ENCODE measurements around the gene ANO6. TPM values are rescaled to one million over a fixed set of nuclear protein-coding genes. Genes with fewer than 3 reads are reported as not detected.

The ANO6 gene
- total RNA-seq, 1 experiment from 2014 or later: 59.3 TPM

- no peak for DNase-seq (ENCODE audit: low spot score)
Observed at GRCh38 chr12:45362291-45362690, 146.4 kb downstream of the ANO6 start.

DNA sequence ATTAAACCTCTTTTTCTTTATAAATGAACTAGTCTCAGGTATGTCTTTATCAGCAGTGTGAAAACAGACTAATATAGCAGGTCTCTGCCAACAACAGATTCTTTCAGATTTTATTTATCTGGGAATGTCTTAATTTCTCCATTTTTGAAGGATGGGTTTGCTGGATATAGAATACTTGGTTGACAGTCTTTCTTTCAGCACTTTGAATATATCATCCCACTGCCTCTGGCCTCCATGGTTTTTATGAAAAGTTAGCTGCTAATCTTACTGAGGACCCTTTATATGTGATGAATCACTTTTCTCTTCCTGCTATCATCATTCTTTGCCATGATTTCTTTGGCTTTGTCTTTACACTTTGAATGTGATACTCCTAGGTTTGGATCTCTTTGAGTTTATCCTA is 148.0 kb downstream of the ANO6 start:
- intact Hi-C loops (cut with micrococcal nuclease; ENCODE audit: unreplicated experiment): no loop called here
- no peak for DNase-seq (ENCODE audit: low spot score)
- Histone ChIP-seq H3K4me3 (ENCODE audit: low read depth, low read length, poor library complexity, severe bottlenecking) (no peak overlapping the region), H3K27ac (ENCODE audit: low read depth, low read length, poor library complexity, severe bottlenecking) (no peak overlapping the region), H3K27me3 (replicated peaks; ENCODE audit: insufficient read depth, low read depth, low read length, poor library complexity) (no peaks in the 10 kb centered on the region), H3K9me3 (ENCODE audit: low read depth, low read length, poor library complexity, severe bottlenecking) (peaks cover 35% of the 10 kb centered on the region), H3K36me3 (ENCODE audit: insufficient read depth, low read length, poor library complexity, severe bottlenecking) (peaks cover 13% of the 10 kb centered on the region), H3K4me1 (ENCODE audit: insufficient read depth, low read length, poor library complexity, severe bottlenecking) (no peaks in the 10 kb centered on the region)
- BruUV-seq (replicated peaks): no TSS peak
- POLR2A ChIA-PET (ENCODE audit: low non-redundant PET): no interaction called here
- no peak for TF ChIP-seq EZH2 (IDR thresholded peaks at IDR 0.05; ENCODE audit: borderline replicate concordance, low read depth, low read length, poor library complexity, severe bottlenecking)
- TF ChIP-seq, protein P1, sequence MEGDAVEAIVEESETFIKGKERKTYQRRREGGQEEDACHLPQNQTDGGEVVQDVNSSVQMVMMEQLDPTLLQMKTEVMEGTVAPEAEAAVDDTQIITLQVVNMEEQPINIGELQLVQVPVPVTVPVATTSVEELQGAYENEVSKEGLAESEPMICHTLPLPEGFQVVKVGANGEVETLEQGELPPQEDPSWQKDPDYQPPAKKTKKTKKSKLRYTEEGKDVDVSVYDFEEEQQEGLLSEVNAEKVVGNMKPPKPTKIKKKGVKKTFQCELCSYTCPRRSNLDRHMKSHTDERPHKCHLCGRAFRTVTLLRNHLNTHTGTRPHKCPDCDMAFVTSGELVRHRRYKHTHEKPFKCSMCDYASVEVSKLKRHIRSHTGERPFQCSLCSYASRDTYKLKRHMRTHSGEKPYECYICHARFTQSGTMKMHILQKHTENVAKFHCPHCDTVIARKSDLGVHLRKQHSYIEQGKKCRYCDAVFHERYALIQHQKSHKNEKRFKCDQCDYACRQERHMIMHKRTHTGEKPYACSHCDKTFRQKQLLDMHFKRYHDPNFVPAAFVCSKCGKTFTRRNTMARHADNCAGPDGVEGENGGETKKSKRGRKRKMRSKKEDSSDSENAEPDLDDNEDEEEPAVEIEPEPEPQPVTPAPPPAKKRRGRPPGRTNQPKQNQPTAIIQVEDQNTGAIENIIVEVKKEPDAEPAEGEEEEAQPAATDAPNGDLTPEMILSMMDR (conservative IDR thresholded peaks at IDR 0.05; ENCODE audit: low read depth, low read length): no peak
- CTCF ChIA-PET: no interaction called here

More at GRCh38 chr12:45362291-45362690, 146.4 kb downstream of the ANO6 start:
- Histone ChIP-seq H3K27ac (ENCODE audit: low read depth, low read length, poor library complexity, severe bottlenecking) (no peak overlapping the region), H3K4me1 (ENCODE audit: insufficient read depth, low read length, poor library complexity, severe bottlenecking) (peaks cover 5% of the 10 kb centered on the region), H3K27me3 (replicated peaks; ENCODE audit: insufficient read depth, low read depth, low read length, poor library complexity) (no peaks in the 10 kb centered on the region), H3K9me3 (ENCODE audit: low read depth, low read length, poor library complexity, severe bottlenecking) (peaks cover 35% of the 10 kb centered on the region), H3K4me3 (ENCODE audit: low read depth, low read length, poor library complexity, severe bottlenecking) (no peak overlapping the region), H3K36me3 (ENCODE audit: insufficient read depth, low read length, poor library complexity, severe bottlenecking) (peaks cover 20% of the 10 kb centered on the region)
- TF ChIP-seq, protein P1 (conservative IDR thresholded peaks at IDR 0.05; ENCODE audit: low read depth, low read length): no peak
- TF ChIP-seq EZH2 (IDR thresholded peaks at IDR 0.05; ENCODE audit: borderline replicate concordance, low read depth, low read length, poor library complexity, severe bottlenecking): no peak
- intact Hi-C loops (cut with micrococcal nuclease; ENCODE audit: unreplicated experiment): no loop called here
- ChIA-PET CTCF (no interaction called here), POLR2A (ENCODE audit: low non-redundant PET) (no interaction called here)
- no TSS peak for BruUV-seq (replicated peaks)

DNA sequence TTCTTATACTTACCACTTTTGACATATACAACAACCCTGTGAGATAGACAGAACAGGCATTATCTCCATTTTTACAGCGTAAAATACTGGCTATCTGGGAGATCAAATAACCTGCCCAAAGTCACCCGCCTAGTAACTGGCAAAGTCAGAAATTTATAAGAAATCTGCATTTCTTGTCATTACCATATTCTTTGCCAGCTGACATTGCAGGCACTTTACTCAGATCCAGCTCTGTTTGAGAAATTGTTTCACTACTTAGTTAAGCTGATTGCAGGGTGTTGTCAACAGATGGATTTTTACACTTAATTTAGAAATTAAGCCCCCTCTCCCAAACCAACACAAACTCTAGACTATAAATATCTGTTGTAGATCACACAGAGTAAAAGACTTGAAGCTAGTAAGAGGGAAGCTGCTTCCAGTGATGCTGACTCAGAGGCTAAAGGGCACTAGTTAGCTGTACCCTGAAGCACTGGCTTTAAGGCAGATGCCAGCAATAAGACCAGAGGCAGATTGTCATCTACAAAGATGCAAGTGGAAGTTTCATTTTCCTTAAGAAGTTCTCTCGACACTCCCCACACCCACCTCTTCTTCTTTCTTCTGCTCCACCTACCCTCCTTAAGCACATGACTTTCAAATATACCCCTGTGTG is 153.1 kb downstream of the ANO6 start:
- peaks cover 15% of the 10 kb centered on the region for H3K36me3 ChIP-seq (ENCODE audit: insufficient read depth, low read length, poor library complexity, severe bottlenecking)
- no peaks in the 10 kb centered on the region for H3K27me3 ChIP-seq (replicated peaks; ENCODE audit: insufficient read depth, low read depth, low read length, poor library complexity)
- CTCF ChIA-PET: no interaction called here
- H3K27ac ChIP-seq (ENCODE audit: low read depth, low read length, poor library complexity, severe bottlenecking): no peak overlapping the region
- POLR2A ChIA-PET (ENCODE audit: low non-redundant PET): no interaction called here
- H3K9me3 ChIP-seq (ENCODE audit: low read depth, low read length, poor library complexity, severe bottlenecking): peaks cover 14% of the 10 kb centered on the region
- BruUV-seq (replicated peaks): no TSS peak
- TF ChIP-seq, protein P1 (conservative IDR thresholded peaks at IDR 0.05; ENCODE audit: low read depth, low read length): no peak
- TF ChIP-seq EZH2 (IDR thresholded peaks at IDR 0.05; ENCODE audit: borderline replicate concordance, low read depth, low read length, poor library complexity, severe bottlenecking): no peak
- intact Hi-C loops (cut with micrococcal nuclease; ENCODE audit: unreplicated experiment): no loop called here
- no peak overlapping the region for H3K4me3 ChIP-seq (ENCODE audit: low read depth, low read length, poor library complexity, severe bottlenecking)
- H3K4me1 ChIP-seq (ENCODE audit: insufficient read depth, low read length, poor library complexity, severe bottlenecking): no peaks in the 10 kb centered on the region
- no peak for DNase-seq (ENCODE audit: low spot score)
